Smooth muscle cell (in vitro differentiated cells): ENCODE results near the gene GPR176. TPM values are rescaled to one million over a fixed set of nuclear protein-coding genes. Genes with fewer than 3 reads are reported as not detected.

Experiments
- DNase-seq: peaks from one replicate; lab custom pipeline; 2025; ENCODE audit not compliant: unreplicated experiment; lab: John Stamatoyannopoulos, UW
- H2AFZ ChIP-seq: fragments of 200-600 bp; sonication (generic); 2 replicates; pipeline ENCODE4 v1.6.0; 2016; ENCODE audit warnings: antibody characterized with exemption, low read depth, mild to moderate bottlenecking
- H3F3A ChIP-seq: fragments of 200-600 bp; sonication (generic); 2 replicates; pipeline ENCODE4 v1.6.0; 2017; ENCODE audit warnings: antibody characterized with exemption, low read depth
- H3K27ac ChIP-seq: fragments of 200-600 bp; sonication (generic); 2 replicates; pipeline ENCODE4 v1.5.1; 2016; ENCODE audit warnings: low read depth, mild to moderate bottlenecking
- H3K27me3 ChIP-seq: fragments of 200-600 bp; sonication (generic); 2 replicates; pipeline ENCODE4 v1.6.1; 2016; ENCODE audit warnings: low read depth, mild to moderate bottlenecking
- H3K36me3 ChIP-seq: fragments of 200-600 bp; sonication (generic); 2 replicates; pipeline ENCODE4 v1.5.1; 2016; ENCODE audit warnings: low read depth
- H3K4me1 ChIP-seq: fragments of 200-600 bp; sonication (generic); 2 replicates; pipeline ENCODE4 v1.5.1; 2016; ENCODE audit warnings: low read depth
- H3K4me2 ChIP-seq: fragments of 200-600 bp; sonication (generic); 2 replicates; pipeline ENCODE4 v1.6.0; 2016; ENCODE audit warnings: mild to moderate bottlenecking
- H3K4me3 ChIP-seq: fragments of 200-600 bp; sonication (generic); 2 replicates; pipeline ENCODE4 v1.5.1; 2016; ENCODE audit warnings: mild to moderate bottlenecking
- H3K79me2 ChIP-seq: fragments of 200-600 bp; sonication (generic); 2 replicates; pipeline ENCODE4 v1.6.0; 2016; ENCODE audit warnings: low read depth, mild to moderate bottlenecking
- H3K9ac ChIP-seq: fragments of 200-600 bp; sonication (generic); 2 replicates; pipeline ENCODE4 v1.6.0; 2016; ENCODE audit warnings: low read depth
- H3K9me3 ChIP-seq: fragments of 200-600 bp; sonication (generic); replicated peaks from 2 replicates; pipeline ENCODE4 v1.5.1; 2016; ENCODE audit warnings: low read depth
- H4K20me1 ChIP-seq: fragments of 200-600 bp; sonication (generic); 2 replicates; pipeline ENCODE4 v1.6.0; 2016; ENCODE audit warnings: low read depth
- CTCF ChIP-seq: fragments of 200-600 bp; sonication (generic); IDR thresholded peaks from 2 replicates; pipeline ENCODE4 v1.5.1; 2017; ENCODE audit warnings: borderline replicate concordance, mild to moderate bottlenecking, antibody characterized with exemption; ENCODE audit not compliant: insufficient read depth, poor library complexity, severe bottlenecking
- WGBS: methylation state at CpG from one replicate; pipeline ENCODE4 v1.1.7; 2016; ENCODE audit warnings: low lambda C conversion rate; 5-methylcytosine and 5-hydroxymethylcytosine counted together
- polyA plus RNA-seq: library from polyadenylated mRNA; unstranded; fragments of >200 nt; fragmentation: Nextera tagmentation; extraction: Ambion mirVana; gene quantifications from 2 replicates; pipeline ENCODE4 v1.2.1, GENCODE V29; 2016
- total RNA-seq: library from RNA; depleted of rRNA; stranded (reverse); fragments of >200 nt; gene quantifications from 2 replicates; pipeline ENCODE4 v1.2.3, GENCODE V29; 2014

The GPR176 gene
- total and polyA plus RNA-seq, 2 experiments from 2014 or later = 20.0 to 22.4 TPM

- Histone ChIP-seq H4K20me1 (no peaks in the 10 kb centered on the region), H2AFZ (no peak overlapping the region), H3K9me3 (no peaks in the 10 kb centered on the region), H3K9ac (no peak overlapping the region), H3K4me3 (no peak overlapping the region), H3K79me2 (no peaks in the 10 kb centered on the region), H3K27me3 (no peaks in the 10 kb centered on the region), H3F3A (no peaks in the 10 kb centered on the region), H3K27ac (no peak overlapping the region), H3K4me1 (no peaks in the 10 kb centered on the region), H3K4me2 (no peak overlapping the region), H3K36me3 (no peaks in the 10 kb centered on the region)
- TF ChIP-seq CTCF = no peak
- WGBS = 91% methylated on average over 6 of the region's 6 CpGs
- DNase-seq = no peak
These were observed 120.5 kb downstream of the GPR176 start for GRCh38 chr15:39799552-39800011.

GRCh38 chr15:39798382-39798781 lies 121.7 kb downstream of the GPR176 start:
- no peak for TF ChIP-seq CTCF
- no peak overlapping the region for H2AFZ ChIP-seq
- no peaks in the 10 kb centered on the region for H3K36me3 ChIP-seq
- H3F3A ChIP-seq = no peaks in the 10 kb centered on the region
- H3K4me1 ChIP-seq = no peaks in the 10 kb centered on the region
- no peak for DNase-seq
- H3K27me3 ChIP-seq = no peaks in the 10 kb centered on the region
- H4K20me1 ChIP-seq = no peaks in the 10 kb centered on the region
- no peak overlapping the region for H3K9ac ChIP-seq
- no peak overlapping the region for H3K4me3 ChIP-seq
- no peaks in the 10 kb centered on the region for H3K79me2 ChIP-seq
- H3K4me2 ChIP-seq = no peak overlapping the region
- H3K27ac ChIP-seq = no peak overlapping the region
- no peaks in the 10 kb centered on the region for H3K9me3 ChIP-seq
- 96% methylated on average over 6 of the region's 6 CpGs for WGBS

- Histone ChIP-seq H3F3A (no peaks in the 10 kb centered on the region), H3K79me2 (no peaks in the 10 kb centered on the region), H3K27ac (no peak overlapping the region), H2AFZ (no peak overlapping the region), H3K9ac (no peak overlapping the region), H4K20me1 (no peaks in the 10 kb centered on the region), H3K4me2 (no peak overlapping the region), H3K9me3 (no peaks in the 10 kb centered on the region), H3K4me3 (no peak overlapping the region), H3K36me3 (no peaks in the 10 kb centered on the region), H3K4me1 (no peaks in the 10 kb centered on the region), H3K27me3 (no peaks in the 10 kb centered on the region)
- 94% methylated on average over 6 of the region's 6 CpGs for WGBS
- DNase-seq = no peak
- TF ChIP-seq CTCF = no peak
These were observed 122.7 kb downstream of the GPR176 start for GRCh38 chr15:39797407-39797806.

GRCh38 chr15:39796601-39797000 lies 123.5 kb downstream of the GPR176 start:
- 95% methylated on average over 5 of the region's 5 CpGs for WGBS
- Histone ChIP-seq H3K36me3 (no peaks in the 10 kb centered on the region), H3F3A (no peaks in the 10 kb centered on the region)

More at GRCh38 chr15:39796601-39797000, 123.5 kb downstream of the GPR176 start:
- no peak for TF ChIP-seq CTCF
- Histone ChIP-seq H3K4me1 (no peaks in the 10 kb centered on the region), H3K4me2 (no peak overlapping the region), H3K79me2 (no peaks in the 10 kb centered on the region), H2AFZ (no peak overlapping the region), H3K27me3 (no peaks in the 10 kb centered on the region), H3K4me3 (no peak overlapping the region), H3K9me3 (no peaks in the 10 kb centered on the region), H4K20me1 (no peaks in the 10 kb centered on the region), H3K27ac (no peak overlapping the region), H3K9ac (no peak overlapping the region)
- DNase-seq = no peak
